Activated CD8-positive, alpha-beta memory T cell treated with anti-CD3 and anti-CD28 coated beads, Interleukin-2, amount 50 U/mL, for 4 hours (primary cell): Measurements from ENCODE around the gene PRSS38.
A peak's percentile ranks its signal among the peaks of the same experiment; 100 is the strongest.

ENCODE experiments used
- DNase-seq: peaks from one replicate; pipeline ENCODE4 v3.0.0-alpha.2; 2020

PRSS38 gene

GRCh38 chr1:227886993-227887696 lies 71.7 kb downstream of the PRSS38 start:
- DNase-seq: no peak

- no peak for DNase-seq
These were observed 72.4 kb downstream of the PRSS38 start for GRCh38 chr1:227887697-227888403.

- DNase-seq: no peak
These were observed 73.0 kb downstream of the PRSS38 start for GRCh38 chr1:227888404-227889046.

GRCh38 chr1:227889047-227889862 lies 73.8 kb downstream of the PRSS38 start:
- DNase-seq: no peak

- DNase-seq: no peak
These were observed 74.5 kb downstream of the PRSS38 start for GRCh38 chr1:227889863-227890405.

GRCh38 chr1:227890451-227891222 lies 75.2 kb downstream of the PRSS38 start:
- DNase-seq: no peak

GRCh38 chr1:227891223-227891954 lies 75.9 kb downstream of the PRSS38 start:
- DNase-seq: peak; percentile 7

GRCh38 chr1:227891955-227892488 lies 76.5 kb downstream of the PRSS38 start:
- no peak for DNase-seq

GRCh38 chr1:227892489-227893299 lies 77.2 kb downstream of the PRSS38 start:
- DNase-seq: peak; percentile 8

- no peak for DNase-seq
These were observed 77.9 kb downstream of the PRSS38 start for GRCh38 chr1:227893300-227893948.

- peak; percentile 8 for DNase-seq
These were observed 78.7 kb downstream of the PRSS38 start for GRCh38 chr1:227893949-227894721.

GRCh38 chr1:227894831-227895451 lies 79.5 kb downstream of the PRSS38 start:
- DNase-seq: peak; percentile 12
